Duodenal mucosa (tissue), 2 donors: ENCODE results near the gene RSBN1L.

Experiments
- H3K27ac ChIP-seq: one replicate; pipeline ENCODE4 v1.7.0; 2013; ENCODE audit warnings: low read depth, low read length
- H3K27me3 ChIP-seq, 2 donors: one replicate each; pipeline ENCODE4 v1.7.0; 2013; ENCODE audit warnings: low read length in 2 of 2, control low read depth in 1 of 2; ENCODE audit not compliant: insufficient read depth in 2 of 2, control insufficient read depth in 1 of 2
- H3K36me3 ChIP-seq, 2 donors: one replicate each; pipeline ENCODE4 v1.7.0; 2013; ENCODE audit warnings: low read length in 2 of 2, control low read depth in 1 of 2; ENCODE audit not compliant: insufficient read depth in 2 of 2, control insufficient read depth in 1 of 2
- H3K4me1 ChIP-seq, 2 donors: one replicate each; pipeline ENCODE4 v1.7.0; 2013; ENCODE audit warnings: low read length in 2 of 2, control low read depth in 1 of 2; ENCODE audit not compliant: insufficient read depth in 2 of 2, control insufficient read depth in 1 of 2
- H3K4me3 ChIP-seq, 2 donors: one replicate each; pipeline ENCODE4 v1.7.0; 2013; ENCODE audit warnings: low read length in 2 of 2, low read depth in 1 of 2
- H3K9ac ChIP-seq, 2 donors: one replicate each; pipeline ENCODE4 v1.7.0; 2013; ENCODE audit warnings: low read length in 2 of 2, low read depth in 1 of 2
- H3K9me3 ChIP-seq, 2 donors: one replicate each; pipeline ENCODE4 v1.7.0; 2013; ENCODE audit warnings: low read length in 2 of 2, control low read depth in 1 of 2; ENCODE audit not compliant: control insufficient read depth in 1 of 2

RSBN1L gene

DNA sequence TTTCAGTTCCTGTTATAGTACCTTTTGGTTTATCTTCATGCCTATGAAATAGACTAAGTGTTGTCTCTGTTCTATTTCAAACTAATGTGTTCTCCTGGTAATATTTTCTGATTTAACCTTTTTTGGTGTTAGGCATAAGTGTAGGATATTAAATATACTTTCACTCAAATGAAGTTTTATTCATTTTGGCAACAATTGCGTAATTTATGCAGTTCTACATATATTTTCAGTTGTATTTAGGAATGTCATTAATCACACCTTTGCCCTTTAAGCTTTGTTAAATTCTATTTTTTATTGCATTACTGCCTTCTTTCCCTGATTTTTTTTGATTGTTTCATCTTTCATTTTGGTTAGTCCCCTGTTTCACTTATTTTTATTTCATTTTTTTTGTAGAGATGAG is 47.3 kb downstream of the RSBN1L start:
- Histone ChIP-seq H3K36me3 (peaks cover 0 to 5% of the 10 kb centered on the region in 2 donors), H3K27ac (no peak overlapping the region), H3K4me3 (no peak overlapping the region), H3K9me3 (no peaks in the 10 kb centered on the region), H3K9ac (no peak overlapping the region), H3K27me3 (no peaks in the 10 kb centered on the region), H3K4me1 (peaks cover 4 to 6% of the 10 kb centered on the region in 2 donors)

DNA sequence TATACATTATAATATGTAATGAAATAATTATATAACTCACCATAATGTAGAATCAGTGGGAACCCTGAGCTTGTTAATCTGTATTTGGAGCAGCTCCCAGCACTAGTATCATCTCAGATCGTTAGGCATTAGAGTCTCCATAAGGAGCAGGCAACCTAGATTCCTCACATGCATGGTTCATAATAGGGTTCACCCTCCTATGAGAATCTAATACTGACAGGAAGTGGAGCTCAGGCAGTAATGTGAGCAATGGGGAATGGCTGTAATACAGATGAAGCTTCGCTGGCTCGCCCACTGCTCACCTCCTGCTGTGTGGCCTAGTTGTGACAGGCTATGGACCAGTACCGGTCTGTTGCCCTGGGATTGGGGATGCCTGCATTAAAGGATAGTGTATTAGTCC is 49.5 kb downstream of the RSBN1L start:
- Histone ChIP-seq H3K27ac (no peak overlapping the region), H3K27me3 (no peaks in the 10 kb centered on the region), H3K36me3 (peaks cover 0 to 8% of the 10 kb centered on the region in 2 donors), H3K4me1 (peaks cover 4 to 6% of the 10 kb centered on the region in 2 donors), H3K9me3 (no peaks in the 10 kb centered on the region), H3K9ac (no peak overlapping the region), H3K4me3 (no peak overlapping the region)

DNA sequence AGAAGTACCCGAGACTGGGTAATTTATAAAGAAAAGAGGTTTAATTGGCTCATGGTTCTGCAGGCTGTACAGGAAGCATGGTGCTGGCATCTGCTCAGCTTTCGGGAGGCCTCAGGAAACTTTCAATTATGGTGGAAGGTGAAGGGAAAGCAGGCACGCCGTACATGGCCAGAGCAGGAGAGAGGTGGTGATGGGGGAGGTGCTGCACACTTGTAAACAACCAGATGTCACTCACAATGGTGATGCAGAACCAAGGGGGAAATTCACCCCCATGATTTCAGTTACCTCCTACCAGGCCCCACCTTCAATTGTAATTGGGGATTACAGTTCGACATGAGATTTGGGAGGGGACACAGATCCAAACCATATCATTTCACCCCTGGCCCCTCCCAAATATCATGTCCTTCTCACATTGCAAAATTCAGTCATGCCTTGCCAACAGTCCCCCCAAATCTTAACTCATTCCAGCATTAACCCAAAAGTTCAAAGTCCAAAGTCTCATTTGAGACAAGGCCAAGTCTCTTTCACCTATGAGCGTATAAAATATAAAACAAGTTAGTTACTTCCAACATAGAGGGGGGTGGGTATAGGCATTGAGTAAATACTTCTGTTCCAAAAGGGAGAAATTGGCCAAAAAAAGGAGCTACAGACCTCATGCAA is 50.0 kb downstream of the RSBN1L start:
- H3K36me3 ChIP-seq = peaks cover 0 to 10% of the 10 kb centered on the region in 2 donors

DNA sequence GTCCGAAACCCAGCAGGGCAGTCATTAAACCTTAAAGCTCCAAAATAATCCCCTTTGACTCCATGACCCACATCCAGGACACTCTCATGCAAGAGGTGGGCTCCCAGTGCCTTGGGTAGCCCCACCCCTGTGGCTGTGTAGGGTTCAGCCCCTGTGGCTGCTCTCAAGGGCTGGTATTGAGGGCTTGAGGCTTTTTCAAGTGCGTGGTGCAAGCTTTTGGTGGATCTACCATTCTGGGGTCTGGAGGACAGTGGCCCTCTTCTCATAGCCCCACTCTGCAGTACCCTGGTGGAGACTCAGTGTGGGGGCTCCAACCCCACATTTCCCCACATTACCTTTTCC is 50.5 kb downstream of the RSBN1L start:
- Histone ChIP-seq H3K9ac (no peak overlapping the region), H3K36me3 (peaks cover 0 to 10% of the 10 kb centered on the region in 2 donors), H3K27ac (no peak overlapping the region)

More for the DNA sequence above, 50.0 kb downstream of the RSBN1L start:
- Histone ChIP-seq H3K4me1 (peaks cover 4 to 6% of the 10 kb centered on the region in 2 donors), H3K9me3 (no peaks in the 10 kb centered on the region), H3K27ac (no peak overlapping the region), H3K9ac (no peak overlapping the region), H3K27me3 (no peaks in the 10 kb centered on the region), H3K4me3 (no peak overlapping the region)

DNA sequence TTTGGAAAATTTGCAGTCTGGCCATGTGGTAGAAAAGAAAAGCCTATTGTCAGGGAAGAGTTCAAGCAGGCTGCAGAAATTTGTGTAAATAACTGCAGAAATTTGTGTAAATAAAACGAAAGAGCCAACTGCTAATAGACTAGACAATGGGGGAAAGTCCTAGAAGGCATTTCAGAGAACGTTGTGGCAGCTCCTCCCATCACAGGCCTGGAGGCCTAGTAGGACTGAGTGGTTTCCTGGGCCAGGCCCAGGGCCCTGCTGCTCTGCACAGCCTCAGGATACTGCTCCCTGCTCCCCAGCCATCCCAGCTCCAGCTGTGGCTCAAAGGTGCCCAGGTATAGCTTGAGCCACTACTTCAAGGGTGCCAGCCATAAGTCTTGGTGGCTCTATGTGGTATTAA is 50.9 kb downstream of the RSBN1L start:
- Histone ChIP-seq H3K4me1 (peaks cover 4 to 6% of the 10 kb centered on the region in 2 donors), H3K27ac (no peak overlapping the region)

More for the DNA sequence above, 50.5 kb downstream of the RSBN1L start:
- peaks cover 4 to 6% of the 10 kb centered on the region in 2 donors for H3K4me1 ChIP-seq
- H3K4me3 ChIP-seq = no peak overlapping the region
- H3K27me3 ChIP-seq = no peaks in the 10 kb centered on the region
- H3K9me3 ChIP-seq = no peaks in the 10 kb centered on the region

DNA sequence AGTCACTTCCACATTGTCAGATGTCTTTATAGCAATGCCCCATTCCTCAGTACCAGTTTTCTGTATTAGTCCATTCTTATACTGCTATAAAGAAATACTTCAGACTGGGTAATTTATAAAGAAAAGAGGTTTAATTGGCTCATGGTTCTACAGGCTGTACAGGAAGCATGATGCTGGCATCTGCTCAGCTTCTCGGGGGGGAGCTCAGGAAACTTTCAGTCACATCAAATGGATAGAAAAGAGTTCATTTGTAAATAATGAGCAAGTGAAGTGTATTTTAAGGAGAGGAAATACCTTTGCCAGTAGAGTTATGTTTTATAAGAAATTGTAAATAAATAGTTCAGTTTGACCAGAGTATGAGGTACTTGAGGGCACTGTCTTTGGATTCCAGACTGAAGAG is 51.5 kb downstream of the RSBN1L start:
- H3K4me3 ChIP-seq = no peak overlapping the region
- H3K4me1 ChIP-seq = peaks cover 5 to 6% of the 10 kb centered on the region in 2 donors
- no peak overlapping the region for H3K9ac ChIP-seq
- H3K27ac ChIP-seq = no peak overlapping the region
- no peaks in the 10 kb centered on the region for H3K9me3 ChIP-seq
- H3K36me3 ChIP-seq = peaks cover 0 to 15% of the 10 kb centered on the region in 2 donors
- H3K27me3 ChIP-seq = no peaks in the 10 kb centered on the region

More for the DNA sequence above, 50.9 kb downstream of the RSBN1L start:
- Histone ChIP-seq H3K27me3 (no peaks in the 10 kb centered on the region), H3K9ac (no peak overlapping the region), H3K4me3 (no peak overlapping the region), H3K9me3 (no peaks in the 10 kb centered on the region), H3K36me3 (peaks cover 0 to 13% of the 10 kb centered on the region in 2 donors)

DNA sequence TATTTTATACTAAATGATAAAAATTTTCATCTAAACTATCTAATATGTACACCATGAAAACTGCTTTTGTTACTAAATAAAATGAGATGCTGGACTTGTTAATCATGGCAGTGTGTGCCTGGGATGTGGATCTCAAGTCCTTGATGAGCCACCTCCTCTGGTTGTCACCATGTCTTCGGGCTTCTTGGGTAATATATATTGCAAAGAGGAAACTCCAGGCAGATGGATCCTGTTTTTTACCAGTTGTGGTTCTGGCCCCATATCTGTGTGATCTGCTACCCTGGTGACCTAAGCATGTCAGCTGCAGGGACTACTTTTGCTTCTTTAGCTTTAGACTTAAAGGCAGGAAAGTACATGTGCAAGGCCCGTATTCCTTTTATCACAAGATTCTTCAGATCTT is 55.8 kb downstream of the RSBN1L start:
- Histone ChIP-seq H3K4me1 (peaks cover 0 to 13% of the 10 kb centered on the region in 2 donors), H3K9ac (no peak overlapping the region), H3K4me3 (no peak overlapping the region), H3K27ac (no peak overlapping the region), H3K27me3 (no peaks in the 10 kb centered on the region), H3K9me3 (no peaks in the 10 kb centered on the region), H3K36me3 (peaks cover 0 to 15% of the 10 kb centered on the region in 2 donors)

DNA sequence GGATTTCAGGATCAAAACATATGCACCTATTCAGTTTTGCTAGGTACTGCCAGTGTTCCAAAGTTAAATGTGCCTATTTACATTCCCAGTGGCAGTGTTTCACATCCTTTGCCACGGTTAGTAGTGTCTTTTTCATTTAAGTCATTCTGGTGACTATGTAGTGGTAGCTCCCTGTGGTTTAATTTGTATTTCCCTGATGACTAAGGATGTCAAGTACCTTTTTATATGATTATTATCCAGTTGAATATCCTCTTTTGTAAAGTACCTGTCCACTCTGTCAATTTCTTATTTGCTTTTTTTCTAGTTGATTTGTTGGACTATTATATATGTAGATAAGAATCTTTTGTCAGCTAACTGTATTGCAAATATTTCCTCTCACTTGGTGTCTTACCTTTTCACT is 56.9 kb downstream of the RSBN1L start:
- H3K36me3 ChIP-seq = peaks cover 0 to 18% of the 10 kb centered on the region in 2 donors
- H3K27ac ChIP-seq = no peak overlapping the region
- H3K9me3 ChIP-seq = no peaks in the 10 kb centered on the region
- H3K4me1 ChIP-seq = peaks cover 0 to 10% of the 10 kb centered on the region in 2 donors
- H3K27me3 ChIP-seq = no peaks in the 10 kb centered on the region
- H3K9ac ChIP-seq = no peak overlapping the region
- H3K4me3 ChIP-seq = no peak overlapping the region

DNA sequence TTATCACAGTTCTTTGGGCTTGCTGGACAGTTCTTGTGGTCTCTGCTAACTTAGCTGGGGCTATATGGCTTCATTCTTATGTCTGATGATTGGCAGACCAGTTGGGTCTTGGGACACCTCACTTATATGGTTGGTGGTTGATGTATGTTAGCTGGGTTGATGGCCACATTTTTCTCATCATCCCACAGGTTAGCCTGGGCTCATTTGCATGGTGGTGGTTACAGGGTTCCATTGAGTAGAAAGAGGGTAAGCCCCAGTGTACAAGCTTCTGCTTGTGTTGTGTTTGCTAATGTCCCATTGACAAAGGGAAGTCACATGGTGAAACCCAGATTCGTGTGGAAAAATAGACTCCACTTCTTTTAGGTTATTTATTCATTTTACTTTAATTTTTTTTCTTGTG is 61.3 kb downstream of the RSBN1L start:
- peaks cover 0 to 15% of the 10 kb centered on the region in 2 donors for H3K4me1 ChIP-seq

DNA sequence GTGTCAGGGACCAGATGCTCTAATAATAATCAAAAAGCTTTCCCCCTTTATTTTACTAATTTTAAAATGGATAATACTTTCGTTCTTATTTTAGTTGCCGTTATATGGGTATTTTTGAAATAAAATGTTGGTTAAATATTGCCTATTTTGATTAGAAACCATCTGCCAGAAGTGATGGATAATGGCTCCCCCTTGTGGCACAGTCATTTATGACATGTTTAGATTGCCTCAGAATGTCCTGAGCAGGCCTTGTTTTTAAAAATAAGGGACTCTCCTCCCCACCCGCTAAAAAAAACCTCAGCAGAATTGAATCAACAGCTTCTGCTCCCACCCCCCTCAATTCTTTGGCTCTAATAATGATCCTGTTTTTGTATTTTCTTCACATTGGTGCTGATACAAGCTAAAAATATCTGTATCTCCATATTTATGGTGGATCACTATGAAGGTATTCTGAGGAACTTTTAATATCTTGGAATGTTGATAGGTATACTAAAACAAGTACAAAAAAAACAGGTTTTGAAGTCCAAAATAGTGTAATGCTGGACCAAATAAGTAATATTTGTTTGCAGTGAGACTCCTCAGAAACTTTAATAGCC is 63.1 kb downstream of the RSBN1L start:
- H3K9me3 ChIP-seq = no peaks in the 10 kb centered on the region
- peaks cover 0 to 3% of the 10 kb centered on the region in 2 donors for H3K36me3 ChIP-seq
- no peak overlapping the region for H3K4me3 ChIP-seq
- no peaks in the 10 kb centered on the region for H3K27me3 ChIP-seq
- H3K27ac ChIP-seq = no peak overlapping the region
- no peak overlapping the region for H3K9ac ChIP-seq
- H3K4me1 ChIP-seq = peaks cover 0 to 5% of the 10 kb centered on the region in 2 donors

More for the DNA sequence above, 61.3 kb downstream of the RSBN1L start:
- Histone ChIP-seq H3K27me3 (no peaks in the 10 kb centered on the region), H3K36me3 (peaks cover 0 to 3% of the 10 kb centered on the region in 2 donors), H3K9me3 (no peaks in the 10 kb centered on the region), H3K9ac (no peak overlapping the region), H3K27ac (no peak overlapping the region), H3K4me3 (no peak overlapping the region)
